AG08395 (cell line): ENCODE measurements around the gene ZNF189.
"Not testable (repeated sequence)": the region's sequence is repeated elsewhere in the genome, so short reads cannot be mapped to it uniquely, and the experiment has no call there.

Experiments used
- DNase-seq: peaks from one replicate; pipeline ENCODE4 v3.0.0; 2012; ENCODE audit warnings: mixed read lengths, low spot score

ZNF189 gene

GRCh38 chr9:101380295-101380694 is 18.4 kb upstream of the ZNF189 start:
- no peak for DNase-seq

DNA sequence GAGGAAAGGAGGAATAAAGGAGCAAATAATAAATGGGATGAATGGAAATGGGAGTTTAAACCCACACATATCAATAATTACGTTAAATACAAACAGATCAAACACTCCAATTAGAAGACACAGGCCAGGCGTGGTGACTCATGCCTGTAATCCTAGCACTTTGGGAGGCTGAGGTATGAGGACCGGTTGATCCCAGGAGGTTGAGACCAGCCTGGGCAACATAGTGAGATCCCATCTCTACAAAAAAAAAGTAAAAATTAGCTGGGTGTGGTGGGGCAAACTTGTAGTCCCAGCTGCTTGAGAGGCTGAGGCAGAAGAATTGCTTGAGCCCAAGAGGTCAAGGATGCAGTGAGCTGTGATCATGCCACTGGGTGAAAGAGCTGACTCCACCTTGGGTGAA is 17.5 kb upstream of the ZNF189 start:
- DNase-seq, result no peak

DNA sequence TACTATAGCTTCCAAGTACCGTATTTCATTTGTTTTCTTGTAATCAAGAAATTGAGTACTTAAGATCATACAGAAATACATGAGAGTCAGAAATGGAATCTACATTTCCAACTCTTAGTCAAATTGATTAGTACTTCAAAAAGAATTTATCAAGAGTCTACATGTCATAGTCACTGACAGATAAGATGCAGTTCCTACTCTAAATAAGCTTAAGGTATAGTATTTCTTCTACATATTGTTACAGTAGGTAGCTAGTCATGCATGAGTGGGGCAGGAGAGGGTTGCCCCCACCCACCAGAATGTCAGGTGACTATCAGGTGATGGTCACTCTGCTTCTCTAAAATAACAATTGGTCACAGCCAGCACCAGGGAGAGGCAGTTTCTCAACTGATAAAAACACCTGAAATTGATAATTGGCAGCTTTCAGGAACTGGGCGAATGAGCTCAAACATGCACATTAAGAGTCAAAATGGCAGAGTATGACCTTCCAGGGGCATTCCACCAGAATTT is 16.8 kb upstream of the ZNF189 start:
- DNase-seq, result no peak

- DNase-seq, result no peak
These were observed 15.3 kb upstream of the ZNF189 start for GRCh38 chr9:101383361-101383760.

DNA sequence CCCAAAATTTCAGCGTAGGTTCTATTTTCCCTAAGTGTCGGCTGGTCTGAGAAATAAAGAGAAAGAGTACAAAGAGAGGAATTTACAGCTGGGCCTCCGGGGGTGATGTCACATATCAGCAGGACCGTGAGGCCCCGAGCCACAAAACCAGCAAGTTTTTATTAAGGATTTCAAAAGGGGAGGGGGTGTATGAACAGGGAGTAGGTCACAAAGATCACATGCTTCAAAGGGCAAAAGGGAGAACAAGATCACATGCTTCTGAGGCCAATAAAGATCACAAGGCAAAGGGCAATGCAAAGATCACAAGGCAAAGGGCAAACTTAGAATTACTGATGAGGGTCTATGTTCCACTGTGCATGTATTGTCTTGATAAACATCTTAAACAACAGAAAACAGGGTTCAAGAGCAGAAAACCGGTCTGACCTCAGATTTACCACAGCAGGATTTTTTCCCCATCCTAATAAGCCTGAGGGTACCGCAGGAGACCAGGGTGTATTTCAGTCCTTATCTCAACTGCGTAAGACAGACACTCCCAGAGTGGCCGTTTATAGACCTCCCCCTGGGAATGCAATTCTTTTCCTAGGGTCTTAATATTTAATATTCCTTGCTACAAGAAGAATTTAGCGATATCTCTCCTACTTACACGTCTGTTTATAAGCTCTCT is 13.6 kb upstream of the ZNF189 start, which contains the start of gene BAAT:
Gene BAAT, minus strand, starts transcription at position 134 of the 664 bp plus-strand sequence. CDS start 13,602 bp downstream, outside the sequence.
- DNase-seq, result not testable (repeated sequence)

DNA sequence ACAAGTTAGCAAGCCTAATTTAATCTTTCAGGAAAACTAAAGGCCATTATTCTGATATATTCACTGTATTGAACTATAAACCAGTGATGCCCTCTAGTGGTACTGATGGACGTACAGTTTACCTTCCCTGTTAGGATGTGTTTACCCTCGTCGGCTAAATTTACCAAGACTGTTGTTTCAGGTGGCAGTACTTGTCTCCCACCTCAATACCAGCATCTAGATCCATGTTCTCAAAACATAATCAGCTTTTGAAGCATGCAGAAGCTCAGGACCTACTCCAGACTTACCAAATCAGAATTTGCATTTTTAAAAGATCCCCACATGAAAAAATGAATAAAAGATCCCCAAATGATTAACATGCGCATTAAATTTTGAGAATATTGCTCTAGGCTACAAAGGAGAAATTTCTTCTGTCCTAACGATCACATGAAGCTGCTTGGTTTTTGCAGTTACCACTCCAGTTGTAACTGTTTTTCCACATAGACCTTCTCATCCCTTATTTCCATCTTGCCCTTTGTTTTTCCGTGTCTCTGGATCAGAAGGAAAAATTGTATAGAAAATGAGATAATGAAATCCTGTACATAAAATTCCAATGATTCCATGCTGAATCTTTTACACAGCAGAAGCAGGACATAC is 10.7 kb upstream of the ZNF189 start:
- DNase-seq, result peak; percentile 25

DNA sequence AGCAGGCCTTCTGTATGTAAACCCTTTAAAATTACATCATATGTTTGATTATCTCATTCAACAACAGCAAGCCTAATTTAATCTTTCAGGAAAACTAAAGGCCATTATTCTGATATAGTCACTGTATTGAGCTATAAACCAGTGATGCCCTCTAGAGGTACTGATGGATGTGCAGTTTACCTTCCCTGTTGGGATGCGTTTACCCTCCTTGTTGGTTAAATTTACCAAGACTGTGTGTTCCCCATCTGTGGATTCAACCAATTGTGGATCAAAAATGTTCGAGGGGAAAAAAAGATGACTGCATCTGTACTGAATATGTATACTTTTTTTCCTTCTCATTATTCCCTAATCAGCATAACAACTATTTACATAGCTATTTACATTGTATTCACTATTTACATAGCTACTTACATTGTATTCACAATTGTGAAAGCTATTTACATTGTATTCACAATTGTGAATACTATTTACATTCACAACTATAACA is 10.1 kb upstream of the ZNF189 start:
- no peak for DNase-seq

- no peak for DNase-seq
These were observed 5.5 kb upstream of the ZNF189 start for GRCh38 chr9:101393135-101393534.

DNA sequence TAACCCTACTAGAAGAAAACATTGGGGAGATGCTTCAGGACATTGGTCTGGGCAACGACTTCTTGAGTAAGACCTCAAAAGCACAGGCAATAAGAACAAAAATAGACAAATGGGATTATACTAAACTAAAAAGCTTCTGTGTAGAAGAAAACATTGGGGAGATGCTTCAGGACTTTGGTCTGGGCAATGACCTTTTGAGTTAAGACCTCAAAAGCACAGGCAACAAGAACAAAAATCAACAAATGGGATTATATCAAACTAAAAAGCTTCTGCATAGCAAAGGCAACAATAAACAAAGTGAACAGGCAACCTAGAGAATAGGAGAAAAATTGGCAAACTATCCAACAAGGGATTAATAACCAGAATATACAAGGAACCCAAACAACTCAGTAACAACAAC is 4.0 kb upstream of the ZNF189 start:
- DNase-seq, result no peak

GRCh38 chr9:101397746-101398067 is 944 bp upstream of the ZNF189 start:
- DNase-seq, result no peak

- DNase-seq, result peak; percentile 11
These were observed 435 bp downstream of the ZNF189 start for GRCh38 chr9:101398930-101399642.

- DNase-seq, result no peak
These were observed 956 bp downstream of the ZNF189 start for GRCh38 chr9:101399643-101399970.

DNA sequence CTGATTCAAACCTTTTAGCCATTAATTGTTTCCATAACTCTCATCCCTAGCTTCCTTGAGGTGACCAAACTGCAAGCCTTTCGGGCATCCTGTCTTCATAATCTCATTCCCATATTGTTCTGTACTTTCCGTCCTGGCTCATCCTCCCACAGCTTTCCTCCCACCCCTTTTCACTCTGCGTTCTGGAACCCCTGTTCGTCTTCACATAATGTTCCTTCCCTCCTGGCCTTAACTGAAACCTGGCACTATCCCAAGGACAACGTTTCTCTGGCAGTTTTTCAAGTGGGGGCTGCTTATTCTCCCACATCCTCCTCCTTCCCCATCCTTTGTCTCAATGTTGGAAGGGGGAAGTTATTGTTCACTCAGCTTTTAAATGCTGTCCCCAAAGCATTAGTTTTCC is 1.5 kb downstream of the ZNF189 start:
- no peak for DNase-seq

DNA sequence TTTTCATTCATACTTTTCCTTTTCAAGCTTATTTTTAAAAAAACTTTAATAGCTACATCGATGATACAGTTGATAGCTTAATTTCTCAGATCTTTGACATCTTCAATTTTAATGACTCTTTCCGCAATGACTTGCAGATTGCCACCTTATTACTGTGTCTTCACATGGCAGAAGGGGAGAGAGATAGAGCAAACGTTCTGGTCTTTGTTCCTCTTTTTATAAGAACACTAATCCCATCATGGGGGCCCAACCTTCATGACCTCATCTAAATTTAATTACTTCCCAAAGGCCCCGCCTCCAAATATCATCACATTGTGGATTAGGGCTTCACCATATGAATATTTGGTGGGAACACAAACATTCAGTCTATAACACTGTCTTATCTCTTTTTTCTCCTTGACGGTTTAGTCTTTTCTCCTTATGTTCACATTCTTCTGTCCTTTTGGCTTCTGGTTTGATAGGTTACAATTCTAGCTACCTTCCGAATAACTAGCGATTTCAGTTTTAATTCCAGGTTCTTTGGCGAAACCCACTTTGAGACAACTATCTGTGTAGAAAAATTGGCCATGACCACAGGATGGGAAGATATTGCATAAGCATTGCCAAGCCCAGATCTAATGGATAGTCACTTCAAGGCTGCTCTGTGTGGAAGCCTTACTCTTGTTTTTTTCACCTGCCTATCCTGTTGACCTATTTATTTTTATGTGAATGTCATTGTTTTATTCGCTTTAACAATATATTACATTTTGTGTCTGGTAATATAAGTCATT is 5.0 kb downstream of the ZNF189 start:
- no peak for DNase-seq

DNA sequence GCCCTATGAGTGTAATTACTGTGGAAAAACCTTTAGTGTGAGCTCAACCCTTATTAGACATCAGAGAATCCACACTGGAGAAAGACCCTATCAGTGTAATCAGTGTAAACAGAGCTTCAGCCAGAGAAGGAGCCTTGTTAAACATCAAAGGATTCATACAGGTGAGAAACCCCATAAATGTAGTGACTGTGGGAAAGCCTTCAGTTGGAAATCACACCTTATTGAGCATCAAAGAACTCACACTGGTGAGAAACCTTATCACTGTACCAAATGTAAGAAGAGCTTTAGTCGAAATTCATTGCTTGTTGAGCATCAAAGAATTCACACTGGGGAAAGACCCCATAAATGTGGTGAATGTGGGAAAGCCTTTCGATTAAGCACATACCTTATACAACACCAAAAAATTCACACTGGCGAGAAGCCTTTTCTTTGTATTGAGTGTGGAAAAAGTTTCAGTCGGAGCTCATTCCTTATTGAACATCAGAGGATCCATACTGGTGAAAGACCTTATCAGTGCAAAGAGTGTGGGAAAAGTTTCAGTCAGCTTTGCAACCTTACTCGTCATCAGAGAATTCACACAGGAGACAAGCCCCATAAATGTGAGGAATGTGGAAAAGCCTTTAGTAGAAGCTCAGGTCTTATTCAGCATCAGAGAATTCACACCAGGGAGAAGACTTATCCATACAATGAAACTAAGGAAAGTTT is 9.9 kb downstream of the ZNF189 start:
- DNase-seq, result no peak

DNA sequence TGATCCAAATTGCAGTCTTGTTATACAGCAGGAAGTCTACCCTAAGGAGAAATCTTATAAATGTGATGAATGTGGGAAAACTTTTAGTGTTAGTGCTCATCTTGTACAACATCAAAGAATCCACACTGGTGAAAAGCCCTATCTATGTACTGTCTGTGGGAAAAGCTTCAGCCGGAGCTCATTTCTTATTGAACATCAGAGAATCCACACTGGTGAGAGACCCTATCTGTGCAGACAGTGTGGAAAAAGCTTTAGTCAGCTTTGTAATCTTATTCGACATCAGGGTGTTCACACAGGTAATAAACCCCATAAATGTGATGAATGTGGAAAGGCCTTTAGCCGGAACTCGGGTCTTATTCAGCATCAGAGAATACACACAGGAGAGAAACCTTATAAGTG is 10.4 kb downstream of the ZNF189 start:
- DNase-seq, result no peak

- no peak for DNase-seq
These were observed 16.2 kb downstream of the ZNF189 start for GRCh38 chr9:101414839-101415238.

DNA sequence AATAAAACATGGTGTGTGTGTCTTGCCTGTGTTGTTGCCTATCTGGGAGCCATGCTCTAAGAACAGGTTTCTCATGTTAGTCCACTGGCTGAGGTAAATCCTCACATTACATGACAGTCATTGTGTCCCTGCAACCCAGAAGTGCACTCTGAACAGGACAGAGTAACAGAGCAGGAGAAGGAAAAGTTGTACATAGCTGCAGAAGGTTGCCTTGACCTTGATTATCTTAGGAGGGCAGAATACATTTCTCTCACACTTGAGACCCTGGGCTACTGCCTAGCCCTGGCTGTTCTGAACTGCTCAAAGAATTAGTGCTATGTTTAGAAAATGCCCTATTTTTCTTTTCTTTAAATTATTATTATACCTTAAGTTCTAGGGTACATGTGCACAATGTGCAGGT is 16.9 kb downstream of the ZNF189 start:
- no peak for DNase-seq

DNA sequence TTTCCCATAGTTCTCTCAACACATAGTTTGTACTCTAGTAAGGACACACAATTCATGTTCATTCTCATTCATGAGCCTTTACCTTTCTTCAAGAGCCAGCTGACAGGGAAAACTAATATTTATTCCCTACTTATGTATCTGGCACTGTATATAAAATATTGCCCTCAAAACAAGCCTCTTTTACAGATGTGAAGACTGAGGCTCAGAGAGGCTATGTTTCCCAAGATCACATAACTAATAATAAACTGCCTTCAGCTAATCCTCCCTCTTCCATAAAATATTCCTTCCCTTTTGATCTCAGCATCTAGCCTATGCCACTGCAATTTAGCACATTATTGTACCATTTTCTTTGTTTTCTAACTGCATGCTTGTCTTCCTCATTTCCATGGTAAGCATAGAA is 18.7 kb downstream of the ZNF189 start:
- DNase-seq, result no peak

DNA sequence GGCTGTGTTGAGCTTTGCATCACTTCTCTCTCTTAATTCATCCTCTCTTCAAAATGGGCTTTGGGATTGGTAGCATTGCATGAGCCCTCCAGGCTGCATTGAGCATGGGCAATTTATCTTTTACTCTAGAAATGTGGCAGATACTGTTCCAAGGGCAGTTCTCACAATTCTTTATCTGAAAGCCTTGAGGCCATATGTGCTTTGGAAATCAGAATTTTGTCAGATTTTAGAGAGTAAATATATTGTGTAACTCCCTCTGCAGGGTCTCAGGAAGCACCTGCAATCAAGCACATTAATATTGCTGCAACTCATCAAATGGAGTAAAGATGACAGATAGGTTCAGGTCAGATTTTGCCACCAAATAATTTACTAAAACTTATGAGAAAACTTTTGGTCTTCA is 19.3 kb downstream of the ZNF189 start:
- no peak for DNase-seq

- DNase-seq, result no peak
These were observed 20.1 kb downstream of the ZNF189 start for GRCh38 chr9:101418518-101419430.
